NCI-H2196 (cell line): Measurements from ENCODE around the gene PBRM1.

Source experiments
- DNase-seq: peaks from one replicate; lab custom pipeline; 2025; ENCODE audit not compliant: unreplicated experiment; lab: John Stamatoyannopoulos, UW

Gene PBRM1

DNA sequence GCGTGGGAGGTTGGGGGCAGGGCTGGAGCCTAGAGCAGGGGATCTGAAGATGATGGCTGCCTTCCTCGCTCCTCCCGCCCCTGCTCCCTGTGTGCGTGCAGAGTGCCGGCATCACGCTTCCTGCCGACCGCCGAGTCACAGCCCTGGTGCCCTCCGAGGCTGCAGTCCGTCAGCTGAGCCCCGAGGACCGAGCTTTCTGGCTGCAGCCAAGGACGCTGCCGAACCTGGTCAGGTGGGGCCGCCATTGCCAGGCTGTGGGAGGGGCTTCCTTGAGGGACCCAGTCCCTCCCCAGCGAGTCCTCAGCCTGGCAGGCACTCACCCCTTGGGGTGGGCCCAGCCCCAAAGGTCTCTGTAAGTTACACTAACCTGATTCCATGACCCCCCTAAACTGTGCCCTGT lies 173.0 kb downstream of the PBRM1 start:
- DNase-seq: no peak

DNA sequence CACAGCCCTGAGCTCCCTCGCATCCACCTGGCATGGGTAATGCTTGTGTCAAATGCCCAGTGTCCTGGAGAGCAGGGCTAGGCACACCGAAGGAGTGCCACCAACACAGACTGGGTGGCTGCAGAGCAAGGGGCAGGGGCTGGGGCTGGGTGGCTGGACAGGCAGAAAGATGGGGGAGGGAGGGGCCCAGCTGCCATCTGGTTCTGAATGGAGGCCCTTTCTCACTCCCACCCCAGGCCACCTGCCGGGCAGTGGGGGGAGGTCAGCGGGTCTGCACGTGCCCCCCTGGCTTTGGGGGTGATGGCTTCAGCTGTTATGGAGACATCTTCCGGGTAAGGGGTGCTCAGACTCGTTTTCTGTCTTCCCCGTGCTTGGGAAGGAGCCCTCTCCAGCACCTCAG lies 173.6 kb downstream of the PBRM1 start:
- DNase-seq: no peak

DNA sequence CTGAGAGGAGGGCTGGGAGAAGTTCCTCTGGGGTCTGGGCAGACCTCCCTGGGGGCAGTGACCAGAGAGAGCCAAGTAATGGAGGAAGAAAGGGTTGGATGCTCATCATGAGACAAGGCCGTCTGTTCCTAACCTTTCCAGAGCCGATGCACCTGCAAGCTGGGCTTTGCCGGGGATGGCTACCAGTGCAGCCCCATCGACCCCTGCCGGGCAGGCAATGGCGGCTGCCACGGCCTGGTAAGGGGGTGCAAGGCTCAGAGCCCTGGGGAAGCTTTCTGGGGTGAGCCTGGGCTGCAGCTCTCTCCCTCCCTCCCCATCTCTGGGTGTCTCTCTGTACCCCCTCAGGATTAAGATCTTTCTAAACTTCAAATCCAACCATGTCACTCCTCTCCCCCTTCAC lies 174.2 kb downstream of the PBRM1 start:
- DNase-seq: no peak

DNA sequence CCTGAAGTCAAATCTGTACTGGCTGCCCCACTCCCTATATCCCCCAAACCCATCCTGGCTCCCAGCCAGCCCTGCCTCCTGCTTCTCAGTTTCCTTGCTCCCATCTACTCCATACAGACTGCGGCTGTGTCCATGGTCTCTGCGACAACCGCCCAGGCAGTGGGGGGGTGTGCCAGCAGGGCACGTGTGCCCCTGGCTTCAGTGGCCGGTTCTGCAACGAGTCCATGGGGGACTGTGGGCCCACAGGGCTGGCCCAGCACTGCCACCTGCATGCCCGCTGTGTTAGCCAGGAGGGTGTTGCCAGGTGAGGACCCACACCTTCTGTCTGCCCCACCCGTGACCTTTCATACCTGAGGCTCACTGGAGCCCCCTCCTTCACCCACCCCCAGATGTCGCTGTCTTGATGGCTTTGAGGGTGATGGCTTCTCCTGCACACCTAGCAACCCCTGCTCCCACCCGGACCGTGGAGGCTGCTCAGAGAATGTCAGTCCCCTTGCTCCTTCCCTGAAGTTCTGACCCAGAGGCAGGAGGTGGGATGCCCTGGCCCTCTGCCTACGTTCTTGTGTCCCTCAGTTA lies 175.9 kb downstream of the PBRM1 start:
- no peak for DNase-seq

DNA sequence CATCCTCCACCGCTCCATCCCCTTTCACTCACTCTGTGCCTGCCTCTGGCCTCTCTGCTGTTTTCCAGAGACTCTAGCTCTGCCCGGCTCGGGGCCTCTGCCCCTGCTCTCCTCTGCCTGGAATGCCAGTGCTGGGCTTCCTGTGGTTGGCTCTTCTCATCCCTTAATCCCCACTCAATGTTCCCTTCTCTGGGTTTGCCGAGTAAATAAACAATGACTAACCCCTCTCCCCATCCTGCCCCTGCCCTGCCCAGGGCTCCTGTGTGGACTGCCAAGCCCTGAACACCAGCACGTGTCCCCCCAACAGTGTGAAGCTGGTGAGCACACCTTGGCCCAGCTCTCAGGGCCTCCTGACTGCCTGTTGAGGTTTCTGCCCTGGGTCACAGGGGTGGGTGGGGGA lies 178.4 kb downstream of the PBRM1 start:
- DNase-seq: no peak

DNA sequence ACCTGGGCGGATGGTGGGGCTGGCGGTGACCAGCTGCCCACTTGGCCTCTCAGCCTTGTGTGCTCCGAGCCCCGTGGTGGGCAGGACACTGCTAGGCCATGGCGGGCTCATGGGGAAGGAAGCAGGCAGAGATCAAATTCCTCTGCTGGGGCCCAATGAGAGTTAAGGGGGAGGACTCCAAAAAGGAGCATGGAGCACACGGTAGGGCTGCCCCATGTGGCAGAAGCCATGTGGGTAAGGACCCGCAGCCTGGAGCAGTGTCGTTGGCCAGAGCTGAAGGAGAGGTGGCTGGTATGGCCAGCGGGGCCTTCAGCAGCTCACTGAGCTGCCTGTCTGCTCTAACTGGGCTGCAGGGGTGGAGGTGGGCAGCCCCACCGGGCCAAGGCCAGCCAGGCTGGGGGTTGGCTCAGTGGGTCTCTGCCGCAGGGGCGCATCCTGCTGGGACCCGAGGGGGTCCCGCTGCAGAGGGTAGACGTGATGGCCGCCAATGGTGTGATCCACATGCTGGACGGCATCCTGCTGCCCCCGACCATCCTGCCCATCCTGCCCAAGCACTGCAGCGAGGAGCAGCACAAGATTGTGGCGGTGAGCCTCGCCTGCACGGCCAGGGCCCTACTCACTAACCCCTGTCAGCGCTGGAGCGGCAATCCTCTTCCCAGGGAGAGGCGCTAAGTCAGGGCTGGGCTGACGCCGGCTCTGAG lies 179.3 kb downstream of the PBRM1 start:
- no peak for DNase-seq

DNA sequence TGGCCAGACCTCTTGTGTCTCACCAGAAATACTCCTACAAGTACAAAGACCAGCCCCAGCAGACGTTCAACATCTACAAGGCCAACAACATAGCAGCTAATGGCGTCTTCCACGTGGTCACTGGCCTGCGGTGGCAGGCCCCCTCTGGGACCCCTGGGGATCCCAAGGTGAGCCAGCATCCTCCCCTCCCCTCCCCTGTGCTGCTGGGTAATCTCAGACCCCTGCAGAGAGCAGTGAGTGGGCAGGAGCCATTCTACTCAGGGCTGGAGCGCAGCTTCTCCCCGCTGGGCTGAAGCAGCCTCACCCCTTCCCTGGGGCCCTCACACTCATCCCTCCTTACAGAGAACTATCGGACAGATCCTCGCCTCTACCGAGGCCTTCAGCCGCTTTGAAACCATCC lies 180.7 kb downstream of the PBRM1 start:
- no peak for DNase-seq

DNA sequence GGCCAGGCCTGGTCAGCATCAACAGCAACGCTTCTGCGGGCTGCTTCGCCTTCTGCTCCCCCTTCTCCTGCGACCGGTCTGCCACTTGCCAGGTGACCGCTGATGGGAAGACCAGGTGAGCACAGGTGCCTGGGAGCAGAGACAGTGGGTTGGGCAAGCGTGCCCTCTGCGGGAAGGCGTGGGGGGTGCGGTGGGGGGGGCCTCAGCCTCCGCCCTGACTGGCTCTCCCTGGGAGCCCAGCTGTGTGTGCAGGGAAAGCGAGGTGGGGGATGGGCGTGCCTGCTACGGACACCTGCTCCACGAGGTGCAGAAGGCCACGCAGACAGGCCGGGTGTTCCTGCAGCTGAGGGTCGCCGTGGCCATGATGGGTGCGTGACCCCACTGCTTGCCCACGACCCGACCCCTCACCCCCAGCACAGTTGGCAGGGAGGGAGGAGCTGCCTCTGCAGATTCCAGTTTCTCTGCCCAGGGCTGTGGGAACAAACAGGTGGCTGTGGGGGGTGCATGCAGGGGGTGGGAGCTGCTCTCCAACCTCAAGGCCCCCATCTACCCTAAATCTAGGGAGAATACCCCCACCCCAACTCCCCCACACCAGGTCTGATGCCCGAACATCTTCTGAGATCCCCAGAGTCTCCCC lies 181.8 kb downstream of the PBRM1 start:
- no peak for DNase-seq

DNA sequence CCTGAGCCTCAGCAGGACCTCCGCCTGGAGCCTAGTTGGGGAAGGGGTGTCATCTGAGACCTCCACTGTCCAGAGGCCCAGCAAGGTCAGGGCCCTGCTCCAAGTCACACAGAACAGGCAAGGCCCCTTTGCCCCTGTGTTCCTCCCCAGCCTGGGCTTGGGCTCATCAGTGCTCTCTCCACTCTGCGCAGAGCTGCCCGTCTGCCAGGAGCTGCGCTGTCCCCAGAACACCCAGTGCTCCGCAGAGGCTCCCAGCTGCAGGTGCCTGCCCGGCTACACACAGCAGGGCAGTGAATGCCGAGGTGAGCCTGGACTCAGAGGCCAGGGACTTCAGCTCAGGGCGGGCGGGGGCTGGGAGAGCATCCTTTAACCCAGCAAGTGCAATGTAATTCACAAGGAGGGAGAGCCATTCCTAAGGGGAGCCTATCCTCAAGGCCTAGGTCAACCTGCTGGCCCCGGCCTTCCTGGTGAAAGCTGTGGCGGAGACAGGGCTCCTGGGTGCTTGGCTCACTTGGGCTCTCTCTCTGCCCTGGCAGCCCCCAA lies 182.8 kb downstream of the PBRM1 start:
- no peak for DNase-seq

DNA sequence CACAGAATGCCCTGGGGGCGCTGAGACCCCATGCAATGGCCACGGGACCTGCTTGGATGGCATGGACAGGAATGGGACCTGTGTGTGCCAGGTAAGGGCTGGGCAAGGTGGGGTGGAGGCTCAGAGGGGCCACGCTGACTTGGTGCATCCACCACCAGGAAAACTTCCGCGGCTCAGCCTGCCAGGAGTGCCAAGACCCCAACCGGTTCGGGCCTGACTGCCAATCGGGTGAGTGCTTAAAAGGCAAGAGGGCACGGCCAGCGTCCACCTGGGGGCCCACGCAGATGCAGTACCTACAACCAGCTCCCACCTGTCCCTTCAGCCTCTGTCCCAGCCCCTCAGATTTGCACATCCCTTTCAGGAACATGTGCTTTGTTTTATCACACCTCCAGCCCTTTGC lies 183.7 kb downstream of the PBRM1 start:
- no peak for DNase-seq

DNA sequence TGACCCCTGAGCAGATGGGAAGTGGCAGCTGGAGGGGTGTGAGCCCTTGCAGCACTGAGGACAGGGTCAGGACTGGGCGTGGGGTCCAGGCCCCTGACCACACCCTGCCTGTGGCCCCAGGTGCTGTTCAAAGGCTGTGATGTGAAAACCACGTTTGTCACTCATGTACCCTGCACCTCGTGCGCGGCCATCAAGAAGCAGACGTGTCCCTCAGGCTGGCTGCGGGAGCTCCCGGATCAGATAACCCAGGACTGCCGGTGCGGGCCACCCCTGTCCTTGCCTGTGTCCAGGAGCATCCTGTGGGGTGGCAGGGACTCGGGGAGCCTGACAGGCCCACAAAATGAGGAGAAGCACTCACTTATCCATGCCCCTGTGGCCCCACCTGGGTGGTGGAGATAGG lies 184.7 kb downstream of the PBRM1 start:
- DNase-seq: no peak

DNA sequence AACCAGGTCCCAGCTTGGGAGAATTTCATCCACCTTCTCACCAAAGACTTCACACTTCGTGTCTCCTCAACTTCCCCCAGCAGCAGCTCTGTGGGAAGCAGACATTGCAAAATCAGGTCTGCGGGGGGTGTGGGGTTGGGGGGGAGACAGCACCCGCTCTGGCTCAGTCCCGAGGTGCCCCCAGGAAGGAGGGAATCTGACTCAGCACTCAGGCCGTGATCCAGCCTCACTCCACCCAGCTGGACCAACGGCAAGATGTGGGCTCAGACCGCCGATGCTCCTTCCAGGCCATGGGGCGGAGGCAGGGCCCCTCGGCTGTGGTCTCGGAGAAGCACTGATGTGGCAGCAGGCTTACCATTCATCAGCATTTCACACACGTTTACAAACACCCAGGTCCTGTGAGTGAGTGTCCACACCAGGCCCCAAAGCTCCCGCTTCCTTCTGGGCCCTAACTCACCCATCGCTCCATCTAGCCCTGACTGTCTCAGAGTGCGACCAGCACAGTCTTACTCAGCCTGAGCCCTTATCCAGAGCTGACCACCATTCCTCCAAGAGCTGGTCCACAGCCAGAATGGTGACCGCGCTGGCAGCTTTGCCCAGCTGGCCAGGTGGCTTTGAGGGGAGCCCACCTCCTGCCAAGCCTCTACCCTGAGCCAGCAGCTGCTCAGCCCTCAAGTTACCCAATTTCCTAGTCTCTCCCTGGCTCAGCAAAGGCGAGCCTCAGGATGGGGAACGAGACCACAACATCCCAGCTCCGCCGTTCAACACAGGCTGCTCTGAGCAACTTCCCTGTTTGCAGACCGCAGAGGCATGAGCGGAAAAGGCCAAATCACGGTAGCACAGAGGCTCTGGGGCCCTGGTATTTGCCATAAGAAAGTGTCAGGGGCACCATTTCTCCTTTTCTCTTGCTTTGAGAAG lies 187.3 kb downstream of the PBRM1 start:
- no peak for DNase-seq

DNA sequence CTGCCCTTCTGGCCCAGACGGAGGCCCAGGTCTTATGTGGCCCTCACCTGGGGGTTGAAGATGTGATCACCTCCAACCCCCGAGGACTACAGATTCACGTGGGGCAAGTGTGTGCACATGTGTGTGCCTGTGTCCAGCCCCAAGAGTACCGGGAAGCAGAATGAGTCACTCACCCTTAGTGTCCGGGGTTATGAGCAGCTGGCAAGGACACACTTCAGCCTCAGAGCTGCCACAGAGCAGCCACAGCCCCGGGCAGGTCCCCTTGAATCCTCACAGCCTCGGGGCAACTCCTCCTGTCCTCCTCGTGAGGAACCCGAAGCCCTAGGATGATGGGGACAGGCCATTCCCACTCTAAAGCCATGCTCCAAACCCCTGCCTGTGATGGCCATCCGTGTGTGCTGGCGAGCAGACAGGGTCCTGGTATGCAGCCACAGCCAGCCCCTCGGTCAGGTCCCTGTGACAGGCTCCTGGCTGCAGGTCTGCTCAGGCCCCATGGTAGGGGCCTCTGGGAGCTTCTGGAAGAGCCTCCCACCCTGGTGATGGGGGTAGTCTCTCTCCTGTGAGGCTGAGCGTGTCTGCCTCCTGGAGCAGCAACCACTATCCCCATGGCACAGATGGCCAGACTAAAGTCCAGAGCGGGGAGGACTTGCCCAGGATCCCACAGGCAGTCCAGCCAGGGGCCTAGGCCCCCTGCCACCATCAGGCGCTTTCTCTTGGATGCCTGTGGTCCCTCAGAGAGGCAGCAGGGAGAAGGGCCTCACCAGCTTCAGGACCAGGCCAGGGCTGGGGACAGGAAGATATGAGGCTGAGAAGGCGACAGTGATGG lies 189.7 kb downstream of the PBRM1 start:
- no peak for DNase-seq
